GM10248 (cell line): ENCODE measurements around the gene RIN3.

Experiments used
- CTCF ChIA-PET: fragments of 300-600 bp; sonication (Branson Sonifier 250); formaldehyde crosslinking; extraction: SDS; loops from one replicate; lab custom pipeline; 2021; ENCODE audit warnings: antibody characterized with exemption; lab: Yijun Ruan, JAX
- POLR2A ChIA-PET: fragments of 350-650 bp; sonication (Branson Sonifier 250); formaldehyde crosslinking; extraction: SDS; loops from one replicate; lab custom pipeline; 2020; ENCODE audit warnings: antibody characterized with exemption; lab: Yijun Ruan, JAX
- DNase-seq: peaks from one replicate; pipeline ENCODE4 v3.0.0; 2012; ENCODE audit errors: extremely low spot score
- CTCF ChIP-seq: IDR thresholded peaks from 2 replicates; pipeline ENCODE4 v1.5.1; 2012; ENCODE audit warnings: mild to moderate bottlenecking, low read depth; ENCODE audit errors: extremely low read depth, missing control alignments, control extremely low read depth

RIN3 gene

GRCh38 chr14:92701826-92702225, 188.2 kb downstream of the RIN3 start:
- ChIA-PET POLR2A (no interaction called here), CTCF (interaction anchor here (2.8 to 2.9 kb wide), 2 partner anchors 12 to 13 kb away, joined by 7 to 13 read pairs; no protein-coding TSS in a partner anchor)
- TF ChIP-seq CTCF, result no peak
- DNase-seq, result no peak

GRCh38 chr14:92702441-92702918, 188.9 kb downstream of the RIN3 start:
- ChIA-PET POLR2A (no interaction called here), CTCF (interaction anchor here (2.8 to 2.9 kb wide), 2 partner anchors 11 to 13 kb away, joined by 7 to 13 read pairs; no protein-coding TSS in a partner anchor)
- no peak for DNase-seq
- TF ChIP-seq CTCF, result no peak

DNA sequence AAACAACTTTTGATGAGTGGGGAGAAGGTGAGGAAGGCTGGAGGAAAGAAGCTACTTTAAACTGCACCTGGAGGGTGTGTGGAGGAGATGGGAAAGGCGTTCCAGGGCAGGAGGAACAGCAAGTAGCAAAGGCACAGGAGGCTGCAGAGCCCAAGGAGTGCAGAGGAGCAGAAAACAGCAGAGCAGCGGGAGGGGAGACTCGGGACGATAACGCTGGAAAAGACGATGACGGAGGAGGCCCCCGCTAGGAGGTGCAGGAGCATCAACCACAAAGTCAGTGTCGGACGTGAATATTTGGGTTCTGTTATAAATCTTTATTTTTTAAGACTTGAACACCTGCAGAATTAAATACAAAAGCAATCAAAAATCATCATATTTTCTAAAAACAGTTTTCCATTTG, 189.9 kb downstream of the RIN3 start:
- DNase-seq, result no peak
- POLR2A ChIA-PET, result no interaction called here
- CTCF ChIA-PET, result interaction anchor here (1.0 to 2.9 kb wide), 7 partner anchors 10 to 1236 kb away, joined by 3 to 13 read pairs (median 4); no protein-coding TSS in a partner anchor
- TF ChIP-seq CTCF, result no peak

DNA sequence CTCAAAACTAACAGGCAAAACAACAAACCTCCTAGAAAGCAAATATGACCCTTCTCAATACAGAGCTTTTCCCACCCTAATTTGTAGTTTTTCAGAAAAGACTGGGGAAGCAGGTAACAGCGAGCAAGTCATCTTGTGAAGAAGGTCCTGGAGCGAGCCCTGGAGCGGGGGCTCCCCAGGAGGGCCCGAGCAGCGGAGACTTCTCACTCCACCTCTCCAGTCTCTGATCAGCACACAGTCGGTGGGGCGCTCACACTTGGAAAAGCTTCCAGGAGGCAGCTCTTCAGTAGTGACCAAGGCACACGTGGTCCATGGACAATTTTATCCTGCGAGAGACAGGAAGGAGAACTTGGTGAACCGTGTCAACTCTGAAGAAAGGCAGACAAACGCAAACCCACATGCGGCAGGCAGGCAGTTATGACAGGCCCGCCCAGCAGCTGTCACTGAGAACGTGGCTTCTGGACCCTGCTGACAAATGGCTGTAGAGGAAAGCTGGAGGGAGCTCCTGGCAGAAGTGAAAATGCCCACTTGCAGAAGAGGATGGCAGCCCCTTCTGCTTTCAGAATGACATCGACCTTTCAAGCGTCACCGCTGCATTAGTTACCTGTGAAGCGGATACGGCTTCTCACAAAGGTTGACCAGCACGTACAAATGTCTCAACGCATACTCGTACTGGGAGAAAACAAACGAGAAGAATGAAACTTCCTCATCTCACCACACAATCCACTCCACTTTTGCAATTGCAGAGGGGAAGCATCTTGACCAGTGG, 190.6 kb downstream of the RIN3 start:
- CTCF ChIA-PET, result interaction anchor here (1.0 to 2.9 kb wide), 8 partner anchors 9 to 1236 kb away, joined by 3 to 13 read pairs (median 4); no protein-coding TSS in a partner anchor
- peak; percentile 87 for DNase-seq
- no peak for TF ChIP-seq CTCF
- POLR2A ChIA-PET, result interaction anchor here (0.7 kb wide), 1 partner anchor 44 kb away, joined by 3 read pairs; the partner anchor contains the start of gene LGMN

DNA sequence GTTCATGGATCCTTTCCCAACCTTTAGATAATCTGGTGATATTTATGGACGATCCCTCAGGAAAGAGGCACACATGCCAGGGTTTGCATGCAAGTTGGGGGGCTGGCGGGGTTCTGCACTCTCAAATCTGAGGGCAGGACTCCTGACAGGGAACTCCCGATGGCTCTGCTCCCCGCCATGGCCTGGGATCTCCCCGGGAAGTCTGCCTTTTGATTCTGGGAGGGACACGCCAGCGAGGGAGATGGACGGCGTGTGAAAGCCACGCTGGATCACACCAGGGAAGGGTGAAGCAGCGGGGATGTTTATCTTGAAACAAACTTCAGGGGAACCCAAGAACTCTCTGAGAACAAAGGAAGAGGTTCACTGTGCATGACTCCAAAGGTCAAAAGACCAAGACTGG, 191.2 kb downstream of the RIN3 start:
- POLR2A ChIA-PET, result no interaction called here
- no peak for TF ChIP-seq CTCF
- no peak for DNase-seq
- CTCF ChIA-PET, result interaction anchor here (1.0 to 2.9 kb wide), 6 partner anchors 9 to 115 kb away, joined by 3 to 13 read pairs (median 4); no protein-coding TSS in a partner anchor

GRCh38 chr14:92706386-92706785, 192.8 kb downstream of the RIN3 start:
- DNase-seq, result no peak
- POLR2A ChIA-PET, result no interaction called here
- CTCF ChIA-PET, result interaction anchor here (0.8 to 12.3 kb wide), 5 partner anchors 9 to 79 kb away, joined by 3 to 177 read pairs (median 4); no protein-coding TSS in a partner anchor
- TF ChIP-seq CTCF, result no peak
